GM19193 (cell line): ENCODE data around the gene STK11IP.

Experiments
- POLR2A ChIP-seq: IDR thresholded peaks from 4 replicates; pipeline ENCODE4 v1.6.1; 2011; ENCODE audit not compliant: insufficient read depth, insufficient read length; ENCODE audit errors: extremely low read depth

The STK11IP gene

GRCh38 chr2:219592736-219593135 is 4.9 kb upstream of the STK11IP start:
- TF ChIP-seq POLR2A = no peak

GRCh38 chr2:219593154-219593553 is 4.5 kb upstream of the STK11IP start:
- no peak for TF ChIP-seq POLR2A

- no peak for TF ChIP-seq POLR2A
Measured at GRCh38 chr2:219595256-219595655, 2.4 kb upstream of the STK11IP start.

GRCh38 chr2:219596954-219597551 is 604 bp upstream of the STK11IP start:
- TF ChIP-seq POLR2A = no peak

- no peak for TF ChIP-seq POLR2A
Measured at GRCh38 chr2:219598308-219599078, 836 bp downstream of the STK11IP start.

- no peak for TF ChIP-seq POLR2A
Measured at GRCh38 chr2:219603771-219604170, 6.1 kb downstream of the STK11IP start.

GRCh38 chr2:219605607-219605954 is 7.9 kb downstream of the STK11IP start:
- TF ChIP-seq POLR2A = no peak

- TF ChIP-seq POLR2A = no peak
Measured at GRCh38 chr2:219607931-219608330, 10.3 kb downstream of the STK11IP start.

GRCh38 chr2:219608399-219608964 is 10.8 kb downstream of the STK11IP start:
- TF ChIP-seq POLR2A = no peak

GRCh38 chr2:219609149-219609750 is 11.6 kb downstream of the STK11IP start:
- TF ChIP-seq POLR2A = no peak

GRCh38 chr2:219611306-219611705 is 13.6 kb downstream of the STK11IP start:
- TF ChIP-seq POLR2A = no peak

GRCh38 chr2:219611866-219612576 is 14.4 kb downstream of the STK11IP start:
- no peak for TF ChIP-seq POLR2A

- TF ChIP-seq POLR2A = no peak
Measured at GRCh38 chr2:219612577-219613286, 15.1 kb downstream of the STK11IP start.

GRCh38 chr2:219613461-219614070 is 15.9 kb downstream of the STK11IP start:
- no peak for TF ChIP-seq POLR2A
